22Rv1 (cell line): Measurements from ENCODE around the gene RTTN.

Source experiments
- CTCF ChIP-seq: fragments of 450-650 bp; IDR thresholded peaks from 2 replicates; pipeline ENCODE4 v1.5.1; 2017; ENCODE audit warnings: mild to moderate bottlenecking
- ZFX ChIP-seq: fragments of 450-650 bp; IDR thresholded peaks from 2 replicates; pipeline ENCODE4 v1.6.1; 2017; ENCODE audit warnings: antibody characterized with exemption, borderline replicate concordance

GRCh38 chr18:70029163-70029562 lies 176.3 kb downstream of the RTTN start:
- TF ChIP-seq CTCF (no peak), ZFX (no peak)
